K562 (cell line): ENCODE measurements around the gene ANKRD31. TPM values are rescaled to one million over a fixed set of nuclear protein-coding genes. Genes with fewer than 3 reads are reported as not detected.

Source experiments
- ATAC-seq: fragments of 200-7000 bp; cut with Tn5 transposase; 3 replicates; pipeline ENCODE4 v1.9.1; 2020; ENCODE audit warnings: moderate library complexity
- BruUV-seq: library from RNA; stranded (reverse); fragments of 400-500 nt; replicated peaks from 2 replicates; lab custom pipeline; 2021; lab: Mats Ljungman, UMichigan
- CTCF ChIA-PET: fragments of 300-600 bp; formaldehyde crosslinking; extraction: SDS; loops from one replicate; lab custom pipeline; 2021; ENCODE audit warnings: low intra/inter-chr PET ratio; lab: Yijun Ruan, JAX
- POLR2A ChIA-PET: fragments of 300-600, 350-650 bp; sonication (Branson Sonifier 250); formaldehyde crosslinking; extraction: SDS; loops from one replicate; lab custom pipeline; 2021; ENCODE audit warnings: antibody characterized with exemption, inconsistent platforms; lab: Yijun Ruan, JAX
- DNase-seq, 4 experiments: peaks; one replicate each; pipeline versions ENCODE4 v3.0.0 to v3.0.0-alpha.2; 2011 to 2018; ENCODE audit warnings: low spot score in 3 of 4, mixed read lengths in 3 of 4; ENCODE audit errors: extremely low read depth in 1 of 4
- FAIRE-seq: peaks from 2 replicates; lab custom pipeline; 2011; peaks lifted over from hg19 to GRCh38; lab: Jason Lieb, UNC
- H2AFZ ChIP-seq: 2 replicates; pipeline ENCODE4 v1.6.0; 2011; ENCODE audit warnings: low read depth, low read length, control low read depth, inconsistent platforms
- H3K27ac ChIP-seq: fragments of 200-600 bp; 3 replicates; pipeline ENCODE4 v1.8.0; 2011; ENCODE audit warnings: low read depth, mild to moderate bottlenecking, control low read depth, inconsistent platforms, low read length, moderate library complexity, mixed read lengths; ENCODE audit errors: extremely low read depth
- H3K27me3 ChIP-seq, 2 experiments: fragments of 300-600 bp in 1 of 2; 2 replicates in 1 of 2; 3 replicates in 1 of 2; pipeline versions ENCODE4 v1.6.0 to v1.8.0; 2011; ENCODE audit warnings: inconsistent platforms in 2 of 2, low read length in 2 of 2, mild to moderate bottlenecking in 1 of 2, mixed read lengths in 1 of 2, moderate library complexity in 1 of 2; ENCODE audit not compliant: control insufficient read depth in 2 of 2, insufficient read depth in 2 of 2
- H3K36me3 ChIP-seq: fragments of 300-600 bp; 3 replicates; pipeline ENCODE4 v1.8.0; 2011; ENCODE audit warnings: mild to moderate bottlenecking, low read length, inconsistent platforms; ENCODE audit not compliant: control insufficient read depth, insufficient read depth
- H3K4me1 ChIP-seq, 2 experiments: fragments of 200-600 bp in 1 of 2; replicated peaks in 1 of 2; 2 replicates in 1 of 2; 3 replicates in 1 of 2; pipeline versions ENCODE4 v1.5.1 to v1.8.0; 2011; ENCODE audit warnings: inconsistent platforms in 2 of 2, low read length in 2 of 2, mild to moderate bottlenecking in 1 of 2, mixed read lengths in 1 of 2, moderate library complexity in 1 of 2; ENCODE audit not compliant: control insufficient read depth in 2 of 2, insufficient read depth in 2 of 2
- H3K4me2 ChIP-seq: 2 replicates; pipeline ENCODE4 v1.6.1; 2011; ENCODE audit warnings: low read length, control low read depth, inconsistent platforms, mixed read lengths; ENCODE audit not compliant: insufficient read depth
- H3K4me3 ChIP-seq: fragments of 200-600 bp; sonication (generic), shearing (Covaris generic); 2 replicates; pipeline ENCODE4 v1.5.1; 2016; ENCODE audit warnings: control low read depth, inconsistent platforms
- H3K79me2 ChIP-seq: fragments of 200-600 bp; 3 replicates; pipeline ENCODE4 v1.8.0; 2011; ENCODE audit warnings: low read length, inconsistent platforms; ENCODE audit not compliant: control insufficient read depth, insufficient read depth
- H3K9ac ChIP-seq, 2 experiments: 2 replicates each; pipeline versions ENCODE4 v1.6.0 to v1.6.1; 2011; ENCODE audit warnings: low read depth in 2 of 2, low read length in 2 of 2, control low read depth in 1 of 2, inconsistent platforms in 1 of 2, mild to moderate bottlenecking in 1 of 2, mixed read lengths in 1 of 2; ENCODE audit not compliant: insufficient read depth in 1 of 2
- H3K9me1 ChIP-seq: one replicate; pipeline ENCODE4 v1.6.0; 2011; ENCODE audit warnings: inconsistent platforms, mild to moderate bottlenecking, low read length, moderate library complexity; ENCODE audit not compliant: control insufficient read depth, insufficient read depth
- H3K9me3 ChIP-seq: replicated peaks from 2 replicates; pipeline ENCODE4 v1.5.1; 2011; ENCODE audit warnings: low read depth, low read length, inconsistent platforms; ENCODE audit not compliant: control insufficient read depth, insufficient read depth
- H4K20me1 ChIP-seq: replicated peaks from 2 replicates; pipeline ENCODE4 v1.6.1; 2011; ENCODE audit warnings: low read length, inconsistent platforms, mixed read lengths; ENCODE audit not compliant: control insufficient read depth, insufficient read depth
- BRD4 ChIP-seq: fragments of 200-600 bp; sonication (generic); IDR thresholded peaks from 2 replicates; pipeline ENCODE4 v1.6.1; 2017; ENCODE audit warnings: inconsistent platforms
- CBX5 ChIP-seq: IDR thresholded peaks from 2 replicates; pipeline ENCODE4 v1.6.1; 2014; ENCODE audit warnings: low read depth, borderline replicate concordance
- MECOM ChIP-seq: fragments of 250-450 bp; sonication (Bioruptor Pico); IDR thresholded peaks from 2 replicates; pipeline ENCODE4 v1.8.0; 2022; ENCODE audit warnings: inconsistent platforms
- MIER1 ChIP-seq: fragments of 450-650 bp; IDR thresholded peaks from 2 replicates; pipeline ENCODE4 v1.6.1; 2016; ENCODE audit warnings: antibody characterized with exemption, mild to moderate bottlenecking, low read depth
- SMAD2 ChIP-seq: fragments of 150-350 bp; IDR thresholded peaks from 2 replicates; pipeline ENCODE4 v1.6.1; 2014; ENCODE audit warnings: low read depth, mild to moderate bottlenecking, low read length
- SOX6 ChIP-seq: fragments of 450-650 bp; IDR thresholded peaks from 2 replicates; pipeline ENCODE4 v1.6.1; 2014; ENCODE audit warnings: mild to moderate bottlenecking
- TEAD1 ChIP-seq, 2 experiments: fragments of 450-650 bp in 1 of 2; sonication (generic) in 1 of 2; formaldehyde crosslinking; IDR thresholded peaks; 2 replicates each; pipeline versions ENCODE4 v1.4.0 to v1.8.0; 2020 to 2022; ENCODE audit warnings: mild to moderate bottlenecking in 2 of 2, missing genetic modification reagents in 1 of 2
- TSC22D4 ChIP-seq: fragments of 450-650 bp; IDR thresholded peaks from 2 replicates; pipeline ENCODE4 v1.6.1; 2016; ENCODE audit warnings: missing genetic modification characterization, missing biosample characterization, control low read depth
- ZBED1 ChIP-seq: IDR thresholded peaks from 2 replicates; pipeline ENCODE4 v1.6.1; 2014
- ZC3H11A ChIP-seq: IDR thresholded peaks from 2 replicates; pipeline ENCODE4 v1.6.1; 2012; ENCODE audit warnings: low read depth, low read length, improper control_type of control experiment
- ZNF217 ChIP-seq: sonication (generic); formaldehyde crosslinking; IDR thresholded peaks from 2 replicates; pipeline ENCODE4 v1.8.0; 2022; ENCODE audit warnings: mild to moderate bottlenecking, missing genetic modification reagents
- WGBS: fragments of 100-300 bp; shearing (Covaris generic); methylation state at CpG from one replicate; pipeline ENCODE4 v1.1.6; 2016; ENCODE audit warnings: low coverage, mixed read lengths; ENCODE audit not compliant: insufficient coverage; ENCODE audit errors: missing lambda C conversion rate; 5-methylcytosine and 5-hydroxymethylcytosine counted together
- in situ Hi-C: fragments of 300-500 bp; cut with MboI; formaldehyde crosslinking; loops from 4 replicates; pipeline ENCODE4 v1.15.0; 2018; ENCODE audit warnings: inconsistent platforms, mixed read lengths
- intact Hi-C: fragments of 100-400 bp; cut with micrococcal nuclease; formaldehyde crosslinking; loops from 2 replicates; pipeline ENCODE4 v1.14.2; 2022
- polyA plus RNA-seq, 8 experiments: library from polyadenylated mRNA; depleted of rRNA in 4 of 8; stranded (reverse) in 5 of 8; unstranded in 3 of 8; fragments of >200 nt; fragmentation: Nextera tagmentation in 2 of 8; fragmentation: Illumina TruSeq in 1 of 8; extraction: Ambion mirVana in 2 of 8; extraction: Trizol in 1 of 8; gene quantifications; 2 replicates each; pipeline versions ENCODE4 v1.2.1 to v1.2.3, GENCODE V29; 2011 to 2014; ENCODE audit warnings: inconsistent platforms in 1 of 8, missing spikeins in 1 of 8
- total RNA-seq, 7 experiments: library from RNA; depleted of rRNA in 6 of 7; stranded (reverse); fragments of >200 nt in 6 of 7; fragmentation: Illumina TruSeq in 2 of 7; extraction: Trizol in 2 of 7; gene quantifications; 2 replicates each; pipeline versions ENCODE4 v1.2.1 to v1.2.3, GENCODE V29; 2011 to 2021; ENCODE audit warnings: low replicate concordance in 1 of 7
- TF ChIP-seq, protein P1 (sequence below), 2 experiments: fragments of 450-650 bp in 1 of 2; sonication (generic) in 1 of 2; formaldehyde crosslinking; conservative IDR thresholded peaks; 2 replicates each; pipeline versions ENCODE4 v1.4.0 to v1.8.1; 2020 to 2022; ENCODE audit warnings: mild to moderate bottlenecking in 1 of 2, missing genetic modification reagents in 1 of 2

Gene ANKRD31
- total and polyA plus RNA-seq, 9 of the 15 experiments (the other 6 are each of a cell fraction or from before 2014, with no cell fraction given), result under 0.01 to 0.11 (median 0.05) TPM; not detected in 1

- no peak for FAIRE-seq
- no peaks in the 10 kb centered on the region for H3K9me3 ChIP-seq
- no peaks in the 10 kb centered on the region for H3K79me2 ChIP-seq
- no peaks in the 10 kb centered on the region for H4K20me1 ChIP-seq
- H2AFZ ChIP-seq, result no peak overlapping the region
- no TSS peak for BruUV-seq
- ChIA-PET POLR2A (no interaction called here), CTCF (no interaction called here)
- intact Hi-C loops (no loop called here), in situ Hi-C loops (no loop called here)
- H3K9me1 ChIP-seq, result no peaks in the 10 kb centered on the region
- no peak overlapping the region for H3K4me2 ChIP-seq
- no peak for ATAC-seq
- H3K4me1 ChIP-seq, result no peaks in the 10 kb centered on the region
- H3K27ac ChIP-seq, result no peak overlapping the region
- no peak overlapping the region for H3K4me3 ChIP-seq
- no peak for DNase-seq
- TF ChIP-seq SMAD2 (no peak), SOX6 (no peak), TSC22D4 (tag) (no peak), MIER1 (no peak), MECOM (CRISPR knock-in tag) (no peak)
- H3K27me3 ChIP-seq, result no peaks in the 10 kb centered on the region
- 0% methylated on average over 2 of the region's 3 CpGs for WGBS
- H3K36me3 ChIP-seq, result no peaks in the 10 kb centered on the region
- H3K9ac ChIP-seq, result no peak overlapping the region
Measured at GRCh38 chr5:75203604-75204003, 33.1 kb downstream of the ANKRD31 start.

GRCh38 chr5:75202935-75203334 lies 33.7 kb downstream of the ANKRD31 start:
- Histone ChIP-seq H3K9ac (no peak overlapping the region), H3K9me1 (no peaks in the 10 kb centered on the region), H3K4me3 (no peak overlapping the region), H3K4me1 (no peaks in the 10 kb centered on the region; a peak in 1 of 5 replicates), H4K20me1 (no peaks in the 10 kb centered on the region), H3K27me3 (no peaks in the 10 kb centered on the region), H3K79me2 (no peaks in the 10 kb centered on the region), H3K4me2 (no peak overlapping the region), H2AFZ (no peak overlapping the region), H3K27ac (no peak overlapping the region), H3K9me3 (no peaks in the 10 kb centered on the region), H3K36me3 (no peaks in the 10 kb centered on the region)
- TF ChIP-seq, protein P1, sequence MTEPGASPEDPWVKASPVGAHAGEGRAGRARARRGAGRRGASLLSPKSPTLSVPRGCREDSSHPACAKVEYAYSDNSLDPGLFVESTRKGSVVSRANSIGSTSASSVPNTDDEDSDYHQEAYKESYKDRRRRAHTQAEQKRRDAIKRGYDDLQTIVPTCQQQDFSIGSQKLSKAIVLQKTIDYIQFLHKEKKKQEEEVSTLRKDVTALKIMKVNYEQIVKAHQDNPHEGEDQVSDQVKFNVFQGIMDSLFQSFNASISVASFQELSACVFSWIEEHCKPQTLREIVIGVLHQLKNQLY (CRISPR knock-in tag; conservative IDR thresholded peaks at IDR 0.05), result no peak
- TF ChIP-seq BRD4 (no peak), TEAD1 (CRISPR knock-in tag; IDR thresholded peaks at IDR 0.05) (no peak), ZBED1 (no peak), ZNF217 (CRISPR knock-in tag) (no peak), MECOM (CRISPR knock-in tag) (no peak), ZC3H11A (no peak), CBX5 (no peak)
- ChIA-PET CTCF (no interaction called here), POLR2A (no interaction called here)
- ATAC-seq, result no peak
- FAIRE-seq, result no peak
- no TSS peak for BruUV-seq
- in situ Hi-C loops, result no loop called here
- intact Hi-C loops, result no loop called here
- no peak for DNase-seq
- WGBS, result 0% methylated on average over 1 of the region's 1 CpG
